ENCODE measurements around the gene LRBA. TPM values are rescaled to one million over a fixed set of nuclear protein-coding genes. Genes with fewer than 3 reads are reported as not detected.

The LRBA gene
- total and polyA plus RNA-seq, 2 donors (not counting 3 experiments of a cell fraction or from before 2014, with no cell fraction given), result 18.0 to 35.1 TPM

GRCh38 chr4:150782921-150783320 is 232.2 kb downstream of the LRBA start:
- no peaks in the 10 kb centered on the region for H3K9me3 ChIP-seq (replicated peaks; ENCODE audit: control insufficient read depth, insufficient read depth, low read length)
- DNase-seq (ENCODE audit: low read depth, low spot score) (peak; percentile 28), FAIRE-seq (no peak)
- H3K27ac ChIP-seq (ENCODE audit: insufficient read depth, low read depth, low read length), result no peak overlapping the region
- dilution Hi-C loops (cut with MboI; ENCODE audit: extremely low pct_ligation_motif_present, low sequenced_read_pairs) (no loop called here), intact Hi-C loops (cut with micrococcal nuclease) (no loop called here)
- no peak overlapping the region for H3K4me3 ChIP-seq (replicated peaks in 1 of 3; ENCODE audit: insufficient read depth in 1 of 3, low read depth in 1 of 3, low read length in 3 of 3)
- no peaks in the 10 kb centered on the region for H4K20me1 ChIP-seq (replicated peaks; ENCODE audit: control insufficient read depth, extremely low read depth, insufficient read depth, low read length)
- H3K9me1 ChIP-seq (replicated peaks; ENCODE audit: control insufficient read depth, extremely low read depth, insufficient read depth, low read length), result no peaks in the 10 kb centered on the region
- no peaks in the 10 kb centered on the region for H3K79me2 ChIP-seq (ENCODE audit: control insufficient read depth, insufficient read depth, low read length)
- POLR2A ChIA-PET, result no interaction called here
- no peak for TF ChIP-seq GATA2 (IDR thresholded peaks at IDR 0.05; ENCODE audit: insufficient read depth, insufficient read length, low read depth, low read length)
- no peak for TF ChIP-seq MYC (IDR thresholded peaks at IDR 0.05; ENCODE audit: low read depth, low read length)
- TF ChIP-seq FOS (IDR thresholded peaks at IDR 0.05; ENCODE audit: borderline replicate concordance, insufficient read depth, low read length), result no peak
- TF ChIP-seq MAX (IDR thresholded peaks at IDR 0.05; ENCODE audit: insufficient read depth, insufficient read length), result no peak
- TF ChIP-seq CTCF (IDR thresholded peaks at IDR 0.05; ENCODE audit: extremely low read depth in 1 of 2, insufficient read depth in 1 of 2, low read depth in 1 of 2, low read length in 2 of 2), result no peak
- no peak for TF ChIP-seq POLR2A (IDR thresholded peaks at IDR 0.05; ENCODE audit: low read depth, low read length)
- no peak for TF ChIP-seq JUN (IDR thresholded peaks at IDR 0.05; ENCODE audit: borderline replicate concordance, insufficient read depth, insufficient read length, low read depth)
- TF ChIP-seq EZH2 (IDR thresholded peaks at IDR 0.05; ENCODE audit: borderline replicate concordance, low read depth, low read length, severe bottlenecking), result no peak
- TF ChIP-seq POLR2AphosphoS5 (IDR thresholded peaks at IDR 0.05; ENCODE audit: insufficient read depth, low read depth, low read length), result no peak
- no peaks in the 10 kb centered on the region for H3K27me3 ChIP-seq (ENCODE audit: control insufficient read depth in 2 of 2, insufficient read depth in 2 of 2, low read length in 2 of 2)
- CTCF ChIA-PET, result interaction anchor here (0.9 to 1.3 kb wide), 4 partner anchors 11 to 322 kb away, joined by 3 to 4 read pairs (median 3); no protein-coding TSS in a partner anchor
- no TSS peak for BruUV-seq (replicated peaks)
- H3K4me1 ChIP-seq (ENCODE audit: control insufficient read depth, extremely low read depth, insufficient read depth, low read length), result peaks cover 4% of the 10 kb centered on the region
- H3K36me3 ChIP-seq (ENCODE audit: control insufficient read depth in 2 of 2, extremely low read depth in 1 of 2, insufficient read depth in 2 of 2, low read length in 2 of 2), result no peaks in the 10 kb centered on the region
- no peak overlapping the region for H3K9ac ChIP-seq (replicated peaks; ENCODE audit: extremely low read depth, insufficient read depth, low read length)
- no peak overlapping the region for H2AFZ ChIP-seq (ENCODE audit: low read depth, low read length)
- no peak overlapping the region for H3K4me2 ChIP-seq (ENCODE audit: insufficient read depth, low read length)
